Astrocyte (in vitro differentiated cells and primary cell): Measurements from ENCODE around the gene AP2M1.

ENCODE experiments used
- EZH2 ChIP-seq: IDR thresholded peaks from 2 replicates; pipeline ENCODE4 v1.6.1; 2012; ENCODE audit warnings: mild to moderate bottlenecking, low read length, inconsistent platforms; ENCODE audit not compliant: insufficient read depth
- TF ChIP-seq, protein P1 (sequence below): IDR thresholded peaks from 2 replicates; pipeline ENCODE4 v1.5.1; 2011; ENCODE audit warnings: low read depth, mild to moderate bottlenecking, inconsistent platforms, low read length, moderate library complexity; ENCODE audit not compliant: insufficient read depth

- TF ChIP-seq, protein P1, sequence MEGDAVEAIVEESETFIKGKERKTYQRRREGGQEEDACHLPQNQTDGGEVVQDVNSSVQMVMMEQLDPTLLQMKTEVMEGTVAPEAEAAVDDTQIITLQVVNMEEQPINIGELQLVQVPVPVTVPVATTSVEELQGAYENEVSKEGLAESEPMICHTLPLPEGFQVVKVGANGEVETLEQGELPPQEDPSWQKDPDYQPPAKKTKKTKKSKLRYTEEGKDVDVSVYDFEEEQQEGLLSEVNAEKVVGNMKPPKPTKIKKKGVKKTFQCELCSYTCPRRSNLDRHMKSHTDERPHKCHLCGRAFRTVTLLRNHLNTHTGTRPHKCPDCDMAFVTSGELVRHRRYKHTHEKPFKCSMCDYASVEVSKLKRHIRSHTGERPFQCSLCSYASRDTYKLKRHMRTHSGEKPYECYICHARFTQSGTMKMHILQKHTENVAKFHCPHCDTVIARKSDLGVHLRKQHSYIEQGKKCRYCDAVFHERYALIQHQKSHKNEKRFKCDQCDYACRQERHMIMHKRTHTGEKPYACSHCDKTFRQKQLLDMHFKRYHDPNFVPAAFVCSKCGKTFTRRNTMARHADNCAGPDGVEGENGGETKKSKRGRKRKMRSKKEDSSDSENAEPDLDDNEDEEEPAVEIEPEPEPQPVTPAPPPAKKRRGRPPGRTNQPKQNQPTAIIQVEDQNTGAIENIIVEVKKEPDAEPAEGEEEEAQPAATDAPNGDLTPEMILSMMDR = no peak
- TF ChIP-seq EZH2 = no peak
Measured at GRCh38 chr3:184134746-184135148, 39.9 kb upstream of the AP2M1 start.
